ENCODE measurements around the gene SERPINB6.

DNA sequence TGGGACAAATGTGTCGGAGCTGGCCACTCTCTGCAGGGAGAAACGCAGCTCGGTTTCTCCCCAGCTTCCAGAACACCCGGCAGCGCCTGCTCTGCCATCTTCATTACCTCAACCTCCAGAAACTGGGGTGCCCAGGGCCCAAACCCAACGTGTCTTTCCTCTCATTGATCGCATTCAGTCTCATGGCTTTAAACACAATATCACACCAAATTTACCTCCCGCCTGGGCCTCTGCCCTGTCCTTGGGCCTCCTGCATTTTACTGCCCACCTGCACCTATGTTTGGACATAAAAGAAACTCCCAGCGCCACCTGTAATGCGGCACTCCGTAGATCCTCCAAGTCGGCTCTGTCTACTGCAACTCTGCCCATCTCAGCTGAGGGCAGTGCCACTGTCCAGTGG lies 22.2 kb downstream of the SERPINB6 start:
- TF ChIP-seq POLR2A (IDR thresholded peaks at IDR 0.05) (no peak), POLR2AphosphoS5 (IDR thresholded peaks at IDR 0.05) (no peak), EP300 (IDR thresholded peaks at IDR 0.05) (no peak)
- TF ChIP-seq, protein P1, sequence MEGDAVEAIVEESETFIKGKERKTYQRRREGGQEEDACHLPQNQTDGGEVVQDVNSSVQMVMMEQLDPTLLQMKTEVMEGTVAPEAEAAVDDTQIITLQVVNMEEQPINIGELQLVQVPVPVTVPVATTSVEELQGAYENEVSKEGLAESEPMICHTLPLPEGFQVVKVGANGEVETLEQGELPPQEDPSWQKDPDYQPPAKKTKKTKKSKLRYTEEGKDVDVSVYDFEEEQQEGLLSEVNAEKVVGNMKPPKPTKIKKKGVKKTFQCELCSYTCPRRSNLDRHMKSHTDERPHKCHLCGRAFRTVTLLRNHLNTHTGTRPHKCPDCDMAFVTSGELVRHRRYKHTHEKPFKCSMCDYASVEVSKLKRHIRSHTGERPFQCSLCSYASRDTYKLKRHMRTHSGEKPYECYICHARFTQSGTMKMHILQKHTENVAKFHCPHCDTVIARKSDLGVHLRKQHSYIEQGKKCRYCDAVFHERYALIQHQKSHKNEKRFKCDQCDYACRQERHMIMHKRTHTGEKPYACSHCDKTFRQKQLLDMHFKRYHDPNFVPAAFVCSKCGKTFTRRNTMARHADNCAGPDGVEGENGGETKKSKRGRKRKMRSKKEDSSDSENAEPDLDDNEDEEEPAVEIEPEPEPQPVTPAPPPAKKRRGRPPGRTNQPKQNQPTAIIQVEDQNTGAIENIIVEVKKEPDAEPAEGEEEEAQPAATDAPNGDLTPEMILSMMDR (IDR thresholded peaks at IDR 0.05): no peak

Measured in stomach (tissue), 4 donors.